EL (cell line): Measurements from ENCODE around the gene ACSM2A.
"Not testable (repeated sequence)": the region's sequence is repeated elsewhere in the genome, so short reads cannot be mapped to it uniquely, and the experiment has no call there.

Experiments used
- DNase-seq: peaks from one replicate; pipeline ENCODE4 v3.0.0-alpha.2; 2016

The ACSM2A gene

GRCh38 chr16:20451364-20451763 lies at the start of gene ACSM2A:
Gene ACSM2A, plus strand, starts transcription at chr16:20451521. Its CDS starts 8,594 bp downstream, at chr16:20460115.
- DNase-seq = not testable (repeated sequence)

GRCh38 chr16:20402651-20403050 lies 48.7 kb upstream of the ACSM2A start:
- no peak for DNase-seq

- DNase-seq = no peak
Measured at GRCh38 chr16:20404637-20405036, 46.7 kb upstream of the ACSM2A start, which contains the start of gene PDILT. Gene PDILT, minus strand, starts transcription at chr16:20404737. Its CDS starts 5,437 bp downstream, at chr16:20399300.

- no peak for DNase-seq
Measured at GRCh38 chr16:20409398-20410120, 41.8 kb upstream of the ACSM2A start, which contains the start of gene ACSM5. Gene ACSM5, plus strand, starts transcription at chr16:20409534. Its CDS starts 1,951 bp downstream, at chr16:20411485.

- DNase-seq = no peak
Measured at GRCh38 chr16:20410121-20410723, 41.1 kb upstream of the ACSM2A start.

GRCh38 chr16:20411055-20411454 lies 40.3 kb upstream of the ACSM2A start:
- DNase-seq = no peak

- no peak for DNase-seq
Measured at GRCh38 chr16:20415541-20415940, 35.8 kb upstream of the ACSM2A start.

GRCh38 chr16:20419093-20419492 lies 32.2 kb upstream of the ACSM2A start:
- not testable (repeated sequence) for DNase-seq

- not testable (repeated sequence) for DNase-seq
Measured at GRCh38 chr16:20421748-20422147, 29.6 kb upstream of the ACSM2A start.

GRCh38 chr16:20423772-20424128 lies 27.6 kb upstream of the ACSM2A start:
- DNase-seq = not testable (repeated sequence)

- DNase-seq = no peak
Measured at GRCh38 chr16:20424129-20424866, 27.0 kb upstream of the ACSM2A start.

- not testable (repeated sequence) for DNase-seq
Measured at GRCh38 chr16:20427401-20427797, 23.9 kb upstream of the ACSM2A start.

- DNase-seq = not testable (repeated sequence)
Measured at GRCh38 chr16:20429499-20429898, 21.8 kb upstream of the ACSM2A start.

GRCh38 chr16:20430480-20430879 lies 20.8 kb upstream of the ACSM2A start:
- DNase-seq = not testable (repeated sequence)

GRCh38 chr16:20430948-20431347 lies 20.4 kb upstream of the ACSM2A start:
- DNase-seq = no peak

GRCh38 chr16:20438950-20439349 lies 12.4 kb upstream of the ACSM2A start:
- DNase-seq = not testable (repeated sequence)

GRCh38 chr16:20439820-20440231 lies 11.5 kb upstream of the ACSM2A start:
- DNase-seq = not testable (repeated sequence)

GRCh38 chr16:20440731-20441130 lies 10.6 kb upstream of the ACSM2A start:
- DNase-seq = not testable (repeated sequence)

- DNase-seq = no peak
Measured at GRCh38 chr16:20441191-20441590, 10.1 kb upstream of the ACSM2A start.

- DNase-seq = not testable (repeated sequence)
Measured at GRCh38 chr16:20441859-20442258, 9.5 kb upstream of the ACSM2A start.

- DNase-seq = not testable (repeated sequence)
Measured at GRCh38 chr16:20446652-20447393, 4.5 kb upstream of the ACSM2A start.

GRCh38 chr16:20453633-20454032 lies 2.3 kb downstream of the ACSM2A start:
- not testable (repeated sequence) for DNase-seq

GRCh38 chr16:20459227-20459626 lies 7.9 kb downstream of the ACSM2A start:
- not testable (repeated sequence) for DNase-seq
